ENCODE results near the gene SLBP. TPM values are rescaled to one million over a fixed set of nuclear protein-coding genes. Genes with fewer than 3 reads are reported as not detected.

The SLBP gene
- total RNA-seq (10 to 100 TPM; 25.1 to 25.3 TPM), polyA plus RNA-seq (10 to 100 TPM; 27.2 to 35.1 TPM)
- long read RNA-seq, donor 1, transcript SLBP-205 (7 exons, 987 nt), result minor isoform, 10 of 106 reads
- long read RNA-seq, donor 1, transcript SLBP-206 (8 exons, 1,977 nt), result major isoform, 86 of 106 reads
- long read RNA-seq, donor 1, partial matches to known transcripts, result 4 of 106 reads
- long read RNA-seq, donor 1, other reads (novel, unspliced or antisense), result 5 of 106 reads
- long read RNA-seq, donor 2, transcript SLBP-206 (8 exons, 1,977 nt), result major isoform, 14 of 22 reads
- long read RNA-seq, donor 2, partial matches to known transcripts, result 3 of 22 reads
- long read RNA-seq, donor 2, other reads (novel, unspliced or antisense), result 3 of 22 reads

DNA sequence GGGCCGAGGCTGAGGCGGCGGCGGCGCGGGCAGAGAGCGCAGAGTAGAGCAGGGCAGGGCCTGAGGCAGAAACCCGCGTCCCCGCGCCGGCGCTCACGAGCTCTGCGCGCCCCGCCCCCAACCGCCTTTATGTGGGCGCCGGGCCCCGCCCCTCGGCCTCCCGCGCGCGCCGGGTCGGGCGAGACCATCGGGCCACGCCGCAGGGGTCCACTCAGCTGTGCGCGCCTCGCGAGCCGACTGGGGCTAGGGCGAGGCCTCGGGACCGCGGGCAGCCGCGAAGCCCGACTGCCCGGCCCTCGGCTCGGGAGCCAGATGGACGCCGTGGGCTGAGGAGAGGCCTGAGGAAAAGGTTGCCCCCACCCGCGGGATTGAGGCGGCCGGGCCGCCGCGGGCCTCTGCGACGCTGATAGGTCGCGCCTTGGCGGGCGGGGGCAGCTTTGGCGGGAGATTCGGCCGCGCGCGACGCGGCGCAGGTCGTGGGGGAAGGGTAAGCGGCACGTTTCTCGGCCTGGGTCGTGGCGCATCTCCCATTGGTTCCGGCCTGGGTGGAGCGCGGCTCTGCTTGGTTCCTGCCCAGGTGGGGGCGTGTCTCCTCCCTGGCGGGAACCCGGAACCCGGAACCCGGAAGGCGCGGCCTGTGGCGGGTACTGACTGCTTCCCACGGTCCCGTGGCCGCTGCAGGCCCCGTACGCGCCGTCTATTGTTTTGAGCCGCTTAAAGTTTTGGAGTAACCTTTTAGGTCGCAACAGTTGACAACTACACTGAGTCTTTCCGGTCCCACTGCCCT is at the start of gene SLBP:
Gene SLBP, minus strand, starts transcription at position 104 of the 787 bp plus-strand sequence. CDS start 131 bp downstream, outside the sequence.
- 0% methylated on average over 65 to 98 of the region's 98 CpGs for WGBS, 2 donors
- H3K36me3 ChIP-seq (ENCODE audit: control insufficient read depth in 1 of 2, insufficient read depth in 2 of 2, low read length in 1 of 2), result no peaks in the 10 kb centered on the region
- DNase-seq (peak; percentile 98 to 99), ATAC-seq (ENCODE audit: low FRiP score) (peak; percentile 94)
- H3K4me1 ChIP-seq (ENCODE audit: control insufficient read depth in 1 of 2, insufficient read depth in 2 of 2, low read length in 2 of 2), result no peaks in the 10 kb centered on the region
- H3K27me3 ChIP-seq (ENCODE audit: control insufficient read depth in 1 of 2, insufficient read depth in 2 of 2, low read length in 1 of 2), result no peaks in the 10 kb centered on the region
- H3K27ac ChIP-seq (ENCODE audit: low read depth in 1 of 2, low read length in 2 of 2), result peak within 1 kb of the TSS; percentile 65 to 92
- peak within 1 kb of the TSS; percentile 72 to 92 for H3K4me3 ChIP-seq (ENCODE audit: low read length in 2 of 2)
- H3K9me3 ChIP-seq (ENCODE audit: control insufficient read depth, low read length), result no peaks in the 10 kb centered on the region
- intact Hi-C loops (cut with DNase I), result loop anchor here in 1 of 2 donors (10.0 kb wide), 1 partner anchor 668 kb away; no protein-coding TSS in a partner anchor

DNA sequence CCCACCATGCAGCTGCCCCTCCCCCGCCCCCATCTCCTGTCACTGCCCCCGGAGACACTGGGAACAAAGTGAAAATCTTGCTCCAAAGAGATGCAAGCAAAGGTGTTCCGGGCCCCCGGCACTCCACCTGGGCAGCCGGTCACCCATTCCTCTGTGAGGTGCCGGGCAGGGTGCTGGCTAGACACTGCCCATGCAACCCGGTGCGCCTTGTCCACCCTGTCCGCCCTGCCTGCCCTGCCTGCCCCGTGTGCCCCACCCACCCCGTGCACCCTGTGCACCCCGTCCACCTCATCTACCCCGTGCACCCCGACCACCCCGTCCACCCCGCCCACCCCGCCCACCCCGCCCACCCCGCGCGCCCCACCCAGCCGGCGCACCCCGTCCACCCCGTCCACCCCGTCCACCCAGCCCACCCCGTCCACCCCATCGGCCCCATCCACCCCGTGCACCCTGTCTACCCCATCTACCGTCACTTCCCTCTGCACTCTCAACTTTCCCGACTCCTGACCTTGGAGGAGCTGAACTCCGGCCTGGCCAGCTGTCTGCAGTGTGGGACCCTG is 49.1 kb upstream of the SLBP start:
- ATAC-seq (ENCODE audit: low FRiP score), result no peak
- 70 to 83% methylated on average over 22 to 32 of the region's 32 CpGs for WGBS, 2 donors
- DNase-seq, result no peak

DNA sequence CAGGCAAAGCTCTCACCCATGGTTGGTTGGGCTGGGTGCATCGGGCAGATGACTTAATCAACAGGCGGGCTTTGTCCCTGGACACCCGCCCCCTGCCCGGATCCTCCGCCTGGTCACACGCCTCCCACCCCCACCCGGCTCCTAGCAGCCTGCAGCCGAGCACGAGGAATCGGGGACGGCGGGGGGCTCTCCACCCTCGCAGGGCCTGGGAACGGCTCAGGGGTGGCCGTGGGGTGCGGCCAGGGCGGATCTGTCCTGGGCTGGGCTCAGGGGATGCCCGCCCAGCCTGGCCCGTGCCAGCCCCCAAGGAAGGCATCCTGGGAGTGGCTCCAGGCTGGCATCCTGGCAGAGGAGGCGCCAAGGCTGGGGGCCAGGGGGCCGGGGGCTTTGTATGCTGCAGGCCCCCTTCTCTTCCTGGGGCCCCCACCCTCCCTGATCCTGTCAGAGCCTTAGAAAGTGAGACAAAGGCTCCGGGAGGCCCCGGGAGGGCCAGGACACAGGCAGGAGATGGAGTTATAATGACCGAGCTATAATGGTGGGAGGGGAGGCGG is 48.5 kb upstream of the SLBP start:
- Histone ChIP-seq H3K27ac (ENCODE audit: low read depth in 1 of 2, low read length in 2 of 2) (no peak overlapping the region), H3K27me3 (ENCODE audit: control insufficient read depth in 1 of 2, insufficient read depth in 2 of 2, low read length in 1 of 2) (no peaks in the 10 kb centered on the region), H3K9me3 (ENCODE audit: control insufficient read depth, low read length) (no peaks in the 10 kb centered on the region), H3K4me3 (ENCODE audit: low read length in 2 of 2) (no peak overlapping the region), H3K4me1 (ENCODE audit: control insufficient read depth in 1 of 2, insufficient read depth in 2 of 2, low read length in 2 of 2) (no peaks in the 10 kb centered on the region), H3K36me3 (ENCODE audit: control insufficient read depth in 1 of 2, insufficient read depth in 2 of 2, low read length in 1 of 2) (no peaks in the 10 kb centered on the region)
- ATAC-seq (ENCODE audit: low FRiP score) (no peak), DNase-seq (no peak)
- intact Hi-C loops (cut with DNase I), result no loop called here
- 66 to 68% methylated on average over 25 of the region's 25 CpGs for WGBS, 2 donors

More for the DNA sequence above, 49.1 kb upstream of the SLBP start:
- Histone ChIP-seq H3K4me3 (ENCODE audit: low read length in 2 of 2) (no peak overlapping the region), H3K27me3 (ENCODE audit: control insufficient read depth in 1 of 2, insufficient read depth in 2 of 2, low read length in 1 of 2) (no peaks in the 10 kb centered on the region), H3K27ac (ENCODE audit: low read depth in 1 of 2, low read length in 2 of 2) (no peak overlapping the region), H3K4me1 (ENCODE audit: control insufficient read depth in 1 of 2, insufficient read depth in 2 of 2, low read length in 2 of 2) (no peaks in the 10 kb centered on the region), H3K9me3 (ENCODE audit: control insufficient read depth, low read length) (no peaks in the 10 kb centered on the region), H3K36me3 (ENCODE audit: control insufficient read depth in 1 of 2, insufficient read depth in 2 of 2, low read length in 1 of 2) (no peaks in the 10 kb centered on the region)
- intact Hi-C loops (cut with DNase I), result no loop called here

DNA sequence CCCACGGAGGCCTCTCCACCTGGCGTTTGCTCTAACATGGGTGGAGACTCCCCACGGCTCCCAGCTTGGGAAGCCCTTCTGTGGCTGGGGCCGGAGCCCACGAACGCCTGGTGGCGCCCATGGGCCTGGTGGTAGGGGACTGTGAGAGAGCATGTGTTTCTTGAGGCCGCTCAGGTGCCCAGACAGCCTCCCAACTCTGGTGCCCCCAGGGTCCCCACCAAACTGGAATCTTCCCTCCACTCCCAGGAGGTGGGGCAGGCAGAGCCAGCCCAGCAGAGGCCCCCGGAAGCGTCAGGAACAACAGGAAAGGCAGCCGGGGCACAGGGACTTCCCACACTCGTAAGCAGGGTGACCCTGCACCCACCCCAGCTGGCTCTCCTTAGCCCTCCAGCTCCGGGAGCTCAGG is 47.7 kb upstream of the SLBP start:
- H3K4me1 ChIP-seq (ENCODE audit: control insufficient read depth in 1 of 2, insufficient read depth in 2 of 2, low read length in 2 of 2), result no peaks in the 10 kb centered on the region

DNA sequence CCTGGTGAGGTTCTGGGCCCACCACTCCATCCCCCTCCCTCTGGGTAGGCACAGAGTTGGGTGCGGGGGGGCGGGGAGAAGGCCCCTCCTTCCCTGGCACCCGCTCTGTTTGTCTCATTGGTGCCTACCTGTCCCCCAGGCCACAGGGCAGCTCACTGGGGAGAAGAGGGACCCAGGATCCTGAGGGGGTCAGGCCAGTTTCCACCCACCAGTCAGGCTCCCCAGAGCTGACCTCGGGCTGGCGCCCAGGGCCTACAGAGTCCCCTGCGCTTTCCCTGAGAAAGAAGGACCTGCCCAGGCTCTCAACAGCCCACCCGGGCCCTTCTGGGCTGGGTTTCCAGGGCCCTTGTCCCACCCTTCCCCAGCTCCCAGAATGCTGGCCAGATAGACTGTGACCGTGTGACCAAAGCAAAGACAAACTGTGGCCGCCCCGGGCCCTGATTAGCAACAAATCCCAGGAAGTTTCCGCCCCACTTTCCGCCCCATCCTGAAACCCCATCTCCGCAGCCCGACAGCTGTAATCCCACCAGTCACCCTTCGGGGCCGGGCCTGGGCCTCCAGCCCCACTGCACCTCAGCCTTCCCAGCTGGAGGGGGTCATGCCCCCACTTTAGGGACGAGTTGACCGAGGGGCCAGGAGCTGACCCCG is 47.2 kb upstream of the SLBP start:
- Histone ChIP-seq H3K27me3 (ENCODE audit: control insufficient read depth in 1 of 2, insufficient read depth in 2 of 2, low read length in 1 of 2) (no peaks in the 10 kb centered on the region), H3K9me3 (ENCODE audit: control insufficient read depth, low read length) (no peaks in the 10 kb centered on the region), H3K36me3 (ENCODE audit: control insufficient read depth in 1 of 2, insufficient read depth in 2 of 2, low read length in 1 of 2) (no peaks in the 10 kb centered on the region), H3K4me3 (ENCODE audit: low read length in 2 of 2) (no peak overlapping the region), H3K4me1 (ENCODE audit: control insufficient read depth in 1 of 2, insufficient read depth in 2 of 2, low read length in 2 of 2) (no peaks in the 10 kb centered on the region), H3K27ac (ENCODE audit: low read depth in 1 of 2, low read length in 2 of 2) (no peak overlapping the region)
- WGBS, 2 donors, result 88 to 89% methylated on average over 18 to 19 of the region's 19 CpGs
- DNase-seq, result no peak
- ATAC-seq (ENCODE audit: low FRiP score), result no peak
- intact Hi-C loops (cut with DNase I), result no loop called here

More for the DNA sequence above, 47.7 kb upstream of the SLBP start:
- DNase-seq (no peak), ATAC-seq (ENCODE audit: low FRiP score) (no peak)
- no peak overlapping the region for H3K27ac ChIP-seq (ENCODE audit: low read depth in 1 of 2, low read length in 2 of 2)
- no peaks in the 10 kb centered on the region for H3K27me3 ChIP-seq (ENCODE audit: control insufficient read depth in 1 of 2, insufficient read depth in 2 of 2, low read length in 1 of 2)
- no peaks in the 10 kb centered on the region for H3K36me3 ChIP-seq (ENCODE audit: control insufficient read depth in 1 of 2, insufficient read depth in 2 of 2, low read length in 1 of 2)
- WGBS, 2 donors, result 86 to 90% methylated on average over 12 to 13 of the region's 13 CpGs
- intact Hi-C loops (cut with DNase I), result no loop called here
- no peaks in the 10 kb centered on the region for H3K9me3 ChIP-seq (ENCODE audit: control insufficient read depth, low read length)
- H3K4me3 ChIP-seq (ENCODE audit: low read length in 2 of 2), result no peak overlapping the region

DNA sequence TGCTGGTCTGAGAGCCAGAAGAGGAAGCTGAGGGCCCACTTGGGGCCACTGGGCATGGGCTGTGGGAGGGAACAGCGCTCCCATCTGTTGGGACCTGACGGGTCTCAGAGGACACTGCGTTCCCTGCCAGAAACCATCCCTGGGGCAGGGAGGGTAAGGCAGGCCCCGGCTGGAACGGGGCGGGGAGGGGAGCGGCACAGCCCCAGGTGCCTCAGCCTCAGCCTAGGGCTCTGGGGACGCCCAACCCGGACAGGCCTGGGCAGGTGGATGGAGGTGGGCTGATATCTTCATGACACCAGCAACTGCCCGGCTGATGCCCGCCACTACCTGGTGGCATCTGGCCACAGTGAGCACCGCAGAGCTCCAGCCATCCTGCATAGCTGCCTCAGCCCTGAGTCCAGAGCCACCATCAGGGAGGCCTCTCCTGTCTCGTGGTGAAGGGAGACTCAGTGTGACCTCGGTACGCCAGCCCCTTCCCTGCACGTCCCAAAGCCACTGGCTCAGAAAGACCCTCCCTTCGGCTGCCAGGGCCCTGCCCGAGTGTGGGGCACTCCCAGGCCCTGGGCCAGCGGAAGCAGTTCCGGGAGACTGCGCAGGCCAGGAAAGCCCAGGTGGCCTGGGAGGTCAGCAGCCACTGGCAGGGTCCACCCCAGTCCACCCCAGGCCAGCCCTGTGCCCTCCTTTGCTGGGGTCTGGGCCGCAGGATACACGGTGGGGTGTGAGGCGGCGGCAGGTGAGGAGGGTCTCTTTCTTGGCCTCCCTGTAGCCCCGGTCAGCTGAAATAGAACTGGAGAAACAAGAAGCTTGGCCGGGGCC is 46.4 kb upstream of the SLBP start:
- no peak for DNase-seq
- intact Hi-C loops (cut with DNase I), result no loop called here
- no peaks in the 10 kb centered on the region for H3K9me3 ChIP-seq (ENCODE audit: control insufficient read depth, low read length)

DNA sequence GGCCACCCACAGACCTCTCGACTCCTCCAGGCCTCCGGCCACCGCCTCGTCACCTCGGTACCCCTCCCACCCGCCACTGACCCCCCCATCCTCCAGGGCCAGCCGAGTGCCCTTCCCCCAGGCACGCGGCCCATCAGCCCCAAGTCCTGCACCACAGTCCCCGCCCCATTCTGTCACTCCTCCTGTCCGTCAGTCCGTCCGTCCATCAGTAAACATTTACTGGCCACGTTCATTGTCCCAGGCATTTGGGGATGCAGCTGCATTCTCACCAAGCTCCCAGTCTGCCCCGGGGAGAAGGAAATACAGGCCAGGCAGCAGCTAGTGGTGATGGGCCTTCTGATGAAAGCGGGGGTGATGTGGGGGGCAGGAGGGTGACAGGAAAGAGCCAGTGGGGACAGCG is 45.7 kb upstream of the SLBP start:
- WGBS, 2 donors, result 78 to 79% methylated on average over 13 to 17 of the region's 17 CpGs
- ATAC-seq (ENCODE audit: low FRiP score), result no peak
- H3K9me3 ChIP-seq (ENCODE audit: control insufficient read depth, low read length), result no peaks in the 10 kb centered on the region
- intact Hi-C loops (cut with DNase I), result no loop called here
- H3K27me3 ChIP-seq (ENCODE audit: control insufficient read depth in 1 of 2, insufficient read depth in 2 of 2, low read length in 1 of 2), result no peaks in the 10 kb centered on the region
- DNase-seq, result no peak
- no peaks in the 10 kb centered on the region for H3K36me3 ChIP-seq (ENCODE audit: control insufficient read depth in 1 of 2, insufficient read depth in 2 of 2, low read length in 1 of 2)
- no peak overlapping the region for H3K27ac ChIP-seq (ENCODE audit: low read depth in 1 of 2, low read length in 2 of 2)
- H3K4me3 ChIP-seq (ENCODE audit: low read length in 2 of 2), result no peak overlapping the region
- no peaks in the 10 kb centered on the region for H3K4me1 ChIP-seq (ENCODE audit: control insufficient read depth in 1 of 2, insufficient read depth in 2 of 2, low read length in 2 of 2)

More for the DNA sequence above, 46.4 kb upstream of the SLBP start:
- no peak for ATAC-seq (ENCODE audit: low FRiP score)
- no peaks in the 10 kb centered on the region for H3K4me1 ChIP-seq (ENCODE audit: control insufficient read depth in 1 of 2, insufficient read depth in 2 of 2, low read length in 2 of 2)
- H3K36me3 ChIP-seq (ENCODE audit: control insufficient read depth in 1 of 2, insufficient read depth in 2 of 2, low read length in 1 of 2), result no peaks in the 10 kb centered on the region
- 93 to 94% methylated on average over 25 to 27 of the region's 27 CpGs for WGBS, 2 donors
- H3K27me3 ChIP-seq (ENCODE audit: control insufficient read depth in 1 of 2, insufficient read depth in 2 of 2, low read length in 1 of 2), result no peaks in the 10 kb centered on the region
- H3K27ac ChIP-seq (ENCODE audit: low read depth in 1 of 2, low read length in 2 of 2), result no peak overlapping the region
- no peak overlapping the region for H3K4me3 ChIP-seq (ENCODE audit: low read length in 2 of 2)

All from aorta (tissue), 5 donors.